HCT116 (cell line): Measurements from ENCODE around the gene PIP4K2B. TPM values are rescaled to one million over a fixed set of nuclear protein-coding genes. Genes with fewer than 3 reads are reported as not detected.
A peak's percentile ranks its signal among the peaks of the same experiment; 100 is the strongest.

Experiments
- ATAC-seq: fragments of 200-7000 bp; cut with Tn5 transposase; 2 replicates; pipeline ENCODE4 v1.9.1; 2020; ENCODE audit warnings: mild to moderate bottlenecking, moderate library complexity
- BruUV-seq: library from RNA; stranded (reverse); fragments of 400-500 nt; replicated peaks from 2 replicates; lab custom pipeline; 2021; lab: Mats Ljungman, UMichigan
- CTCF ChIA-PET: fragments of 300-600 bp; sonication (Branson Sonifier 250); formaldehyde crosslinking; loops from one replicate; lab custom pipeline; 2021; ENCODE audit warnings: antibody characterized with exemption; lab: Charles Lee
- POLR2A ChIA-PET: fragments of 300-600, 350-600 bp; sonication (Branson Sonifier 250); formaldehyde crosslinking; loops from one replicate; lab custom pipeline; 2021; ENCODE audit warnings: antibody characterized with exemption; lab: Charles Lee
- RAD21 ChIA-PET, 2 experiments: fragments of 300-600 bp; sonication (Branson Sonifier 250); formaldehyde crosslinking; loops; one replicate each; lab custom pipeline; 2023; ENCODE audit warnings: low total read pairs in 2 of 2; ENCODE audit not compliant: uncharacterized antibody in 2 of 2, unreplicated experiment in 2 of 2, low non-redundant PET in 1 of 2; lab: Charles Lee
- DNase-seq: peaks from one replicate; pipeline ENCODE4 v3.0.0-alpha.2; 2010; ENCODE audit warnings: low read depth, low spot score
- H2AFZ ChIP-seq: fragments of 200-600 bp; shearing (Covaris generic), sonication (generic); 2 replicates; pipeline ENCODE4 v1.6.1; 2017; ENCODE audit warnings: low read depth, mixed run types, mixed read lengths, antibody characterized with exemption, low read length; ENCODE audit not compliant: poor library complexity, severe bottlenecking
- H3K27ac ChIP-seq: 2 replicates; pipeline ENCODE4 v1.5.1; 2012; ENCODE audit warnings: low read depth, low read length
- H3K27me3 ChIP-seq: fragments of 200-600 bp; sonication (generic); 2 replicates; pipeline ENCODE4 v1.6.1; 2016; ENCODE audit warnings: mixed run types, low read length, mixed read lengths; ENCODE audit not compliant: insufficient read depth
- H3K36me3 ChIP-seq, 2 experiments: fragments of 200-500 bp in 1 of 2; fragments of 200-600 bp in 1 of 2; sonication (Bioruptor generic) in 1 of 2; sonication (generic) in 1 of 2; 2 replicates each; pipeline versions ENCODE4 v1.5.1 to v1.6.1; 2014 to 2016; ENCODE audit warnings: low read length in 2 of 2, inconsistent platforms in 1 of 2, mixed read lengths in 1 of 2, mixed run types in 1 of 2; ENCODE audit not compliant: insufficient read depth in 2 of 2, control insufficient read depth in 1 of 2
- H3K4me1 ChIP-seq, 2 experiments: fragments of 200-600 bp in 1 of 2; sonication (generic) in 1 of 2; 2 replicates each; pipeline versions ENCODE4 v1.5.1 to v1.6.1; 2012 to 2017; ENCODE audit warnings: low read length in 2 of 2, inconsistent platforms in 1 of 2, mild to moderate bottlenecking in 1 of 2, mixed read lengths in 1 of 2, mixed run types in 1 of 2, moderate library complexity in 1 of 2; ENCODE audit not compliant: insufficient read depth in 2 of 2, control insufficient read depth in 1 of 2
- H3K4me2 ChIP-seq: fragments of 200-600 bp; sonication (generic); 2 replicates; pipeline ENCODE4 v1.6.1; 2017; ENCODE audit warnings: mixed run types, low read length, mixed read lengths
- H3K4me3 ChIP-seq, 2 experiments: fragments of 200-600 bp in 1 of 2; sonication (generic) in 1 of 2; replicated peaks in 1 of 2; 2 replicates each; pipeline ENCODE4 v1.5.1; 2011 to 2016; ENCODE audit warnings: low read length in 2 of 2, control low read depth in 1 of 2, low read depth in 1 of 2, mild to moderate bottlenecking in 1 of 2, mixed read lengths in 1 of 2, mixed run types in 1 of 2
- H3K79me2 ChIP-seq: fragments of 200-600 bp; sonication (generic); 2 replicates; pipeline ENCODE4 v1.6.1; 2017; ENCODE audit warnings: mild to moderate bottlenecking, mixed run types, low read length, moderate library complexity, mixed read lengths; ENCODE audit not compliant: insufficient read depth
- H3K9ac ChIP-seq: fragments of 200-600 bp; sonication (generic); 2 replicates; pipeline ENCODE4 v1.6.1; 2016; ENCODE audit warnings: low read length, mixed read lengths
- H3K9me2 ChIP-seq: fragments of 200-600 bp; sonication (generic), shearing (Covaris generic); 2 replicates; pipeline ENCODE4 v1.6.1; 2017; ENCODE audit warnings: mixed run types, mild to moderate bottlenecking, moderate library complexity; ENCODE audit not compliant: insufficient read depth
- H3K9me3 ChIP-seq, 2 experiments: fragments of 200-500 bp in 1 of 2; fragments of 200-600 bp in 1 of 2; sonication (Bioruptor generic) in 1 of 2; sonication (generic) in 1 of 2; 2 replicates each; pipeline ENCODE4 v1.6.1; 2014 to 2017; ENCODE audit warnings: low read length in 2 of 2, mixed read lengths in 2 of 2, inconsistent platforms in 1 of 2, low read depth in 1 of 2, mild to moderate bottlenecking in 1 of 2, mixed run types in 1 of 2, moderate library complexity in 1 of 2; ENCODE audit not compliant: control insufficient read depth in 1 of 2, insufficient read depth in 1 of 2
- H4K20me1 ChIP-seq: fragments of 200-600 bp; sonication (generic), shearing (Covaris generic); 2 replicates; pipeline ENCODE4 v1.6.1; 2017; ENCODE audit warnings: mixed run types, mild to moderate bottlenecking, moderate library complexity; ENCODE audit not compliant: insufficient read depth
- CEBPB ChIP-seq: IDR thresholded peaks from 2 replicates; pipeline ENCODE4 v1.6.1; 2012; ENCODE audit warnings: low read depth
- CTCF ChIP-seq, 3 experiments: fragments of 200-600 bp in 1 of 3; sonication (generic) in 1 of 3; IDR thresholded peaks in 2 of 3; conservative IDR thresholded peaks in 1 of 3; 2 replicates each; pipeline ENCODE4 v1.5.1; 2012 to 2017; ENCODE audit warnings: low read depth in 2 of 3, low read length in 2 of 3, antibody characterized with exemption in 1 of 3, borderline replicate concordance in 1 of 3, control low read depth in 1 of 3, mild to moderate bottlenecking in 1 of 3, mixed read lengths in 1 of 3, mixed run types in 1 of 3, moderate library complexity in 1 of 3; ENCODE audit not compliant: insufficient read depth in 1 of 3
- EGR1 ChIP-seq: IDR thresholded peaks from 2 replicates; pipeline ENCODE4 v1.6.1; 2012; ENCODE audit warnings: low read depth
- ELF1 ChIP-seq: IDR thresholded peaks from 2 replicates; pipeline ENCODE4 v1.6.1; 2012; ENCODE audit warnings: low read depth, borderline replicate concordance
- FOSL1 ChIP-seq: IDR thresholded peaks from 2 replicates; pipeline ENCODE4 v1.6.1; 2012; ENCODE audit warnings: low read depth
- JUND ChIP-seq: IDR thresholded peaks from 2 replicates; pipeline ENCODE4 v1.6.1; 2012
- POLR2AphosphoS5 ChIP-seq: IDR thresholded peaks from 2 replicates; pipeline ENCODE4 v1.6.1; 2011; ENCODE audit warnings: mild to moderate bottlenecking, low read depth, low read length, moderate library complexity
- RAD21 ChIP-seq: IDR thresholded peaks from 2 replicates; pipeline ENCODE4 v1.6.1; 2012; ENCODE audit warnings: low read depth, mild to moderate bottlenecking
- REST ChIP-seq: IDR thresholded peaks from 2 replicates; pipeline ENCODE4 v1.6.1; 2012; ENCODE audit warnings: low read depth
- SIN3A ChIP-seq: IDR thresholded peaks from 2 replicates; pipeline ENCODE4 v1.6.1; 2012; ENCODE audit warnings: low read depth
- TCF7L2 ChIP-seq: IDR thresholded peaks from 2 replicates; pipeline ENCODE4 v1.7.0; 2011; ENCODE audit warnings: borderline replicate concordance, inconsistent platforms; ENCODE audit not compliant: insufficient read depth, insufficient read length; ENCODE audit errors: extremely low read depth
- YY1 ChIP-seq: IDR thresholded peaks from 2 replicates; pipeline ENCODE4 v1.6.1; 2011; ENCODE audit warnings: low read length, low read depth, moderate library complexity, mild to moderate bottlenecking; ENCODE audit not compliant: insufficient replicate concordance; ENCODE audit errors: extremely low read depth
- ZFX ChIP-seq: fragments of 450-650 bp; IDR thresholded peaks from 2 replicates; pipeline ENCODE4 v1.6.1; 2017
- intact Hi-C: fragments of 100-400 bp; cut with micrococcal nuclease; formaldehyde crosslinking; loops from 2 replicates; pipeline ENCODE4 v1.10.0; 2022
- total RNA-seq: library from RNA; stranded (reverse); gene quantifications from one replicate; pipeline ENCODE4 v1.2.1, GENCODE V29; 2021; ENCODE audit not compliant: unreplicated experiment
- TF ChIP-seq, protein P1 (sequence below): IDR thresholded peaks from 2 replicates; pipeline ENCODE4 v1.6.1; 2012
- TF ChIP-seq, protein P2 (sequence below): IDR thresholded peaks from 2 replicates; pipeline ENCODE4 v1.6.1; 2011; ENCODE audit warnings: mild to moderate bottlenecking, low read length, moderate library complexity; ENCODE audit not compliant: insufficient replicate concordance; ENCODE audit errors: extremely low read depth
- TF ChIP-seq, protein P3 (sequence below): IDR thresholded peaks from 2 replicates; pipeline ENCODE4 v1.6.1; 2012

PIP4K2B gene
- total RNA-seq, 1 experiment from 2014 or later, result 40.3 TPM

GRCh38 chr17:38746004-38746848 is 53.1 kb downstream of the PIP4K2B start:
- CTCF ChIA-PET, result interaction anchor here (0.6 to 2.1 kb wide), 2 partner anchors 11 to 15 kb away, joined by 3 to 10 read pairs; no protein-coding TSS in a partner anchor
- no peak overlapping the region for H2AFZ ChIP-seq
- no peaks in the 10 kb centered on the region for H3K9me2 ChIP-seq
- DNase-seq (no peak), ATAC-seq (no peak)
- peak overlapping the region; percentile 90 for H3K4me2 ChIP-seq
- peak overlapping the region; percentile 95; the same call in 1 of the 2 replicates for H3K27ac ChIP-seq
- POLR2A ChIA-PET, result no interaction called here
- TSS peak; percentile 41 for BruUV-seq
- H3K9me3 ChIP-seq, result no peaks in the 10 kb centered on the region
- no peaks in the 10 kb centered on the region for H4K20me1 ChIP-seq
- 0 out of 4 replicates have a peak, but pooled peaks cover 0 to 3% of the 10 kb centered on the region in 2 experiments for H3K36me3 ChIP-seq
- H3K9ac ChIP-seq, result peak overlapping the region; percentile 95
- H3K4me1 ChIP-seq, result peaks cover 32 to 62% of the 10 kb centered on the region in 2 experiments
- H3K79me2 ChIP-seq, result peaks cover 82% of the 10 kb centered on the region
- RAD21 ChIA-PET, result interaction anchor here in 1 of 2 experiments (0.7 kb wide), 1 partner anchor 68 kb away, joined by 5 read pairs; no protein-coding TSS in a partner anchor
- intact Hi-C loops, result no loop called here
- TF ChIP-seq EGR1 (no peak), FOSL1 (no peak), SIN3A (no peak), TCF7L2 (no peak), ZFX (no peak), RAD21 (no peak), REST (no peak), CTCF (IDR thresholded peaks at IDR 0.05 in 2 of 3, conservative IDR thresholded peaks at IDR 0.05 in 1 of 3; ENCODE audit: borderline replicate concordance in 1 of 3, insufficient read depth in 1 of 3, low read depth in 2 of 3, low read length in 2 of 3) (no peak), POLR2AphosphoS5 (no peak), JUND (no peak), CEBPB (no peak), YY1 (no peak), ELF1 (no peak)
- TF ChIP-seq, protein P1, sequence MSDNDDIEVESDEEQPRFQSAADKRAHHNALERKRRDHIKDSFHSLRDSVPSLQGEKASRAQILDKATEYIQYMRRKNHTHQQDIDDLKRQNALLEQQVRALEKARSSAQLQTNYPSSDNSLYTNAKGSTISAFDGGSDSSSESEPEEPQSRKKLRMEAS, result no peak
- TF ChIP-seq, protein P2, sequence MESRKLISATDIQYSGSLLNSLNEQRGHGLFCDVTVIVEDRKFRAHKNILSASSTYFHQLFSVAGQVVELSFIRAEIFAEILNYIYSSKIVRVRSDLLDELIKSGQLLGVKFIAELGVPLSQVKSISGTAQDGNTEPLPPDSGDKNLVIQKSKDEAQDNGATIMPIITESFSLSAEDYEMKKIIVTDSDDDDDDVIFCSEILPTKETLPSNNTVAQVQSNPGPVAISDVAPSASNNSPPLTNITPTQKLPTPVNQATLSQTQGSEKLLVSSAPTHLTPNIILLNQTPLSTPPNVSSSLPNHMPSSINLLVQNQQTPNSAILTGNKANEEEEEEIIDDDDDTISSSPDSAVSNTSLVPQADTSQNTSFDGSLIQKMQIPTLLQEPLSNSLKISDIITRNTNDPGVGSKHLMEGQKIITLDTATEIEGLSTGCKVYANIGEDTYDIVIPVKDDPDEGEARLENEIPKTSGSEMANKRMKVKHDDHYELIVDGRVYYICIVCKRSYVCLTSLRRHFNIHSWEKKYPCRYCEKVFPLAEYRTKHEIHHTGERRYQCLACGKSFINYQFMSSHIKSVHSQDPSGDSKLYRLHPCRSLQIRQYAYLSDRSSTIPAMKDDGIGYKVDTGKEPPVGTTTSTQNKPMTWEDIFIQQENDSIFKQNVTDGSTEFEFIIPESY, result no peak
- TF ChIP-seq, protein P3, sequence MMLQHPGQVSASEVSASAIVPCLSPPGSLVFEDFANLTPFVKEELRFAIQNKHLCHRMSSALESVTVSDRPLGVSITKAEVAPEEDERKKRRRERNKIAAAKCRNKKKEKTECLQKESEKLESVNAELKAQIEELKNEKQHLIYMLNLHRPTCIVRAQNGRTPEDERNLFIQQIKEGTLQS, result no peak
- H3K27me3 ChIP-seq, result no peaks in the 10 kb centered on the region
- H3K4me3 ChIP-seq, result peak overlapping the region; percentile 99 to 100
